ENCODE data around the gene CDKN2B-AS1. TPM values are rescaled to one million over a fixed set of nuclear protein-coding genes. Genes with fewer than 3 reads are reported as not detected.

Gene CDKN2B-AS1
- total RNA-seq, 1 experiment from 2014 or later: not detected

DNA sequence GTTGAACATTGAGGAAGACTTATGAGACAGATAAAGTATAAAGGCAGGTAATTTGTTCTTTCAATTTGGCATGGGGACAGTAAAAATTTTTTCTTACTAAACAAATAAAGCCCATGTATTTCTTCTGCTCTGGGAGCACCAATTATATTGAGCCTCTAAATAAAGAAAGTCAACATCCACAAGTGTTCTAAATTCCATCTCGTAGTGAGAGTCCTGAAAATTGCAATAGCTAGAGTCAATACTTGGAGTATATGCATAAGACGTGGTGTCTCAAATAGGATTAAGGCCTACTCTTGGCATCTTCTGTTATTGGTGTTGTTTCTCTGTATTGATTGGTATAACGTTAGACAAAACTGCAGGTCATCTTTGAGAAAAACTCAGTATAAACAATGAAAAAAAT lies 135.0 kb downstream of the CDKN2B-AS1 start:
- Mint-ChIP-seq H3K4me3 (ENCODE audit: unreplicated experiment) (no peak overlapping the region), H3K4me1 (ENCODE audit: insufficient read depth, unreplicated experiment) (no peaks in the 10 kb centered on the region), H3K27ac (ENCODE audit: low read depth, unreplicated experiment) (no peak overlapping the region), H3K36me3 (ENCODE audit: insufficient read depth, unreplicated experiment) (no peaks in the 10 kb centered on the region), H3K9me3 (ENCODE audit: unreplicated experiment) (no peaks in the 10 kb centered on the region), H3K27me3 (ENCODE audit: insufficient read depth, unreplicated experiment) (no peaks in the 10 kb centered on the region)
- no peak for TF ChIP-seq CTCF (IDR thresholded peaks at IDR 0.05; ENCODE audit: unreplicated experiment)
- no peak for DNase-seq (ENCODE audit: unreplicated experiment)
- ChIA-PET CTCF (no interaction called here), POLR2A (no interaction called here)
- no TSS peak for BruUV-seq (replicated peaks)
- intact Hi-C loops (cut with micrococcal nuclease): no loop called here

GRCh38 chr9:22131817-22132216 lies 137.2 kb downstream of the CDKN2B-AS1 start:
- DNase-seq (ENCODE audit: unreplicated experiment): no peak
- Mint-ChIP-seq H3K4me1 (ENCODE audit: insufficient read depth, unreplicated experiment) (no peaks in the 10 kb centered on the region), H3K36me3 (ENCODE audit: insufficient read depth, unreplicated experiment) (no peaks in the 10 kb centered on the region), H3K27me3 (ENCODE audit: insufficient read depth, unreplicated experiment) (no peaks in the 10 kb centered on the region), H3K27ac (ENCODE audit: low read depth, unreplicated experiment) (no peak overlapping the region), H3K4me3 (ENCODE audit: unreplicated experiment) (no peak overlapping the region), H3K9me3 (ENCODE audit: unreplicated experiment) (no peaks in the 10 kb centered on the region)
- CTCF ChIA-PET: no interaction called here
- intact Hi-C loops (cut with micrococcal nuclease): no loop called here
- BruUV-seq (replicated peaks): no TSS peak
- POLR2A ChIA-PET: no interaction called here
- no peak for TF ChIP-seq CTCF (IDR thresholded peaks at IDR 0.05; ENCODE audit: unreplicated experiment)

- Mint-ChIP-seq H3K27me3 (ENCODE audit: insufficient read depth, unreplicated experiment) (no peaks in the 10 kb centered on the region), H3K4me3 (ENCODE audit: unreplicated experiment) (no peak overlapping the region), H3K27ac (ENCODE audit: low read depth, unreplicated experiment) (no peak overlapping the region), H3K36me3 (ENCODE audit: insufficient read depth, unreplicated experiment) (no peaks in the 10 kb centered on the region), H3K4me1 (ENCODE audit: insufficient read depth, unreplicated experiment) (no peaks in the 10 kb centered on the region), H3K9me3 (ENCODE audit: unreplicated experiment) (no peaks in the 10 kb centered on the region)
- no peak for DNase-seq (ENCODE audit: unreplicated experiment)
- no TSS peak for BruUV-seq (replicated peaks)
- no peak for TF ChIP-seq CTCF (IDR thresholded peaks at IDR 0.05; ENCODE audit: unreplicated experiment)
- intact Hi-C loops (cut with micrococcal nuclease): no loop called here
- ChIA-PET CTCF (no interaction called here), POLR2A (no interaction called here)
Measured at GRCh38 chr9:22134390-22134789, 139.8 kb downstream of the CDKN2B-AS1 start.

GRCh38 chr9:22136461-22137096 lies 142.0 kb downstream of the CDKN2B-AS1 start:
- CTCF ChIA-PET: no interaction called here
- POLR2A ChIA-PET: no interaction called here
- BruUV-seq (replicated peaks): no TSS peak

More at GRCh38 chr9:22136461-22137096, 142.0 kb downstream of the CDKN2B-AS1 start:
- Mint-ChIP-seq H3K4me1 (ENCODE audit: insufficient read depth, unreplicated experiment) (no peaks in the 10 kb centered on the region), H3K4me3 (ENCODE audit: unreplicated experiment) (no peak overlapping the region), H3K27ac (ENCODE audit: low read depth, unreplicated experiment) (no peak overlapping the region), H3K36me3 (ENCODE audit: insufficient read depth, unreplicated experiment) (no peaks in the 10 kb centered on the region), H3K9me3 (ENCODE audit: unreplicated experiment) (no peaks in the 10 kb centered on the region), H3K27me3 (ENCODE audit: insufficient read depth, unreplicated experiment) (no peaks in the 10 kb centered on the region)
- no peak for TF ChIP-seq CTCF (IDR thresholded peaks at IDR 0.05; ENCODE audit: unreplicated experiment)
- intact Hi-C loops (cut with micrococcal nuclease): no loop called here
- DNase-seq (ENCODE audit: unreplicated experiment): no peak
